GM10266 (cell line): Measurements from ENCODE around the gene GPR146.

ENCODE experiments used
- DNase-seq: peaks from one replicate; pipeline ENCODE4 v3.0.0; 2012; ENCODE audit errors: extremely low spot score
- CTCF ChIP-seq: IDR thresholded peaks from 2 replicates; pipeline ENCODE4 v1.5.1; 2012; ENCODE audit warnings: mild to moderate bottlenecking, low read depth; ENCODE audit not compliant: control insufficient read depth, insufficient read depth; ENCODE audit errors: missing control alignments

The GPR146 gene

GRCh38 chr7:1057416-1058291 lies 13.3 kb downstream of the GPR146 start:
- DNase-seq, result no peak
- no peak for TF ChIP-seq CTCF

- TF ChIP-seq CTCF, result no peak
- no peak for DNase-seq
These were observed 14.0 kb downstream of the GPR146 start for GRCh38 chr7:1058311-1058710.

- no peak for TF ChIP-seq CTCF
- no peak for DNase-seq
These were observed 14.5 kb downstream of the GPR146 start for GRCh38 chr7:1058821-1059199.

GRCh38 chr7:1059200-1060091 lies 15.1 kb downstream of the GPR146 start:
- no peak for DNase-seq
- TF ChIP-seq CTCF, result no peak

GRCh38 chr7:1060315-1061072 lies 16.1 kb downstream of the GPR146 start:
- DNase-seq, result no peak

GRCh38 chr7:1061180-1061579 lies 16.8 kb downstream of the GPR146 start:
- TF ChIP-seq CTCF, result no peak
- no peak for DNase-seq

More at GRCh38 chr7:1060315-1061072, 16.1 kb downstream of the GPR146 start:
- no peak for TF ChIP-seq CTCF
